Muscle of leg (tissue), 11 donors: ENCODE measurements around the gene BCAN. TPM values are rescaled to one million over a fixed set of nuclear protein-coding genes. Genes with fewer than 3 reads are reported as not detected.

ENCODE experiments used
- DNase-seq: peaks from one replicate; pipeline ENCODE4 v3.0.0; 2013
- H3K27ac ChIP-seq: one replicate; pipeline ENCODE4 v1.5.1; 2013; ENCODE audit warnings: mild to moderate bottlenecking, low read length, control low read depth
- H3K27me3 ChIP-seq: one replicate; pipeline ENCODE4 v1.6.1; 2013; ENCODE audit warnings: low read length; ENCODE audit not compliant: control insufficient read depth, insufficient read depth
- H3K36me3 ChIP-seq: one replicate; pipeline ENCODE4 v1.6.1; 2013; ENCODE audit warnings: low read length; ENCODE audit not compliant: control insufficient read depth, insufficient read depth
- H3K4me1 ChIP-seq: one replicate; pipeline ENCODE4 v1.6.1; 2013; ENCODE audit warnings: low read length; ENCODE audit not compliant: control insufficient read depth, insufficient read depth
- H3K4me3 ChIP-seq: one replicate; pipeline ENCODE4 v1.5.1; 2013; ENCODE audit warnings: low read length, control low read depth
- H3K9me3 ChIP-seq: replicated peaks from 2 replicates; pipeline ENCODE4 v1.6.1; 2013; ENCODE audit warnings: low read depth, low read length; ENCODE audit not compliant: control insufficient read depth
- WGBS: methylation state at CpG from one replicate; pipeline ENCODE4 v1.1.5; 2013; ENCODE audit warnings: missing lambda C conversion rate; ENCODE audit not compliant: insufficient coverage; 5-methylcytosine and 5-hydroxymethylcytosine counted together
- polyA plus RNA-seq, 8 donors: library from polyadenylated mRNA; unstranded; fragments of 120-200 nt; gene quantifications; one replicate each; pipeline versions ENCODE4 v1.2.1 to v1.2.3, GENCODE V29; 2013; ENCODE audit warnings: inconsistent platforms in 1 of 8, low replicate concordance in 1 of 8; ENCODE audit not compliant: insufficient read length in 8 of 8, insufficient read depth in 1 of 8
- total RNA-seq: library from RNA; stranded (reverse); fragments of 120-200 nt; gene quantifications from one replicate; pipeline ENCODE4 v1.2.4, GENCODE V29; 2013

BCAN gene
- total and polyA plus RNA-seq, 9 donors: 0.58 to 4.8 (median 2.9) TPM

- Histone ChIP-seq H3K4me1 (peaks cover 9% of the 10 kb centered on the region), H3K9me3 (no peaks in the 10 kb centered on the region), H3K27ac (no peak overlapping the region), H3K27me3 (peaks cover 82% of the 10 kb centered on the region), H3K4me3 (no peak overlapping the region), H3K36me3 (no peaks in the 10 kb centered on the region)
- peak; percentile 74 for DNase-seq
- WGBS: 46% methylated on average over 15 of the region's 16 CpGs
Observed at GRCh38 chr1:156652131-156652991, 10.4 kb downstream of the BCAN start.

GRCh38 chr1:156652992-156653355 lies 11.1 kb downstream of the BCAN start:
- DNase-seq: no peak
- H3K27me3 ChIP-seq: peaks cover 81% of the 10 kb centered on the region
- H3K36me3 ChIP-seq: no peaks in the 10 kb centered on the region
- H3K27ac ChIP-seq: no peak overlapping the region
- H3K4me3 ChIP-seq: no peak overlapping the region
- no peaks in the 10 kb centered on the region for H3K9me3 ChIP-seq
- peaks cover 15% of the 10 kb centered on the region for H3K4me1 ChIP-seq
- 84% methylated on average over 5 of the region's 9 CpGs for WGBS

DNA sequence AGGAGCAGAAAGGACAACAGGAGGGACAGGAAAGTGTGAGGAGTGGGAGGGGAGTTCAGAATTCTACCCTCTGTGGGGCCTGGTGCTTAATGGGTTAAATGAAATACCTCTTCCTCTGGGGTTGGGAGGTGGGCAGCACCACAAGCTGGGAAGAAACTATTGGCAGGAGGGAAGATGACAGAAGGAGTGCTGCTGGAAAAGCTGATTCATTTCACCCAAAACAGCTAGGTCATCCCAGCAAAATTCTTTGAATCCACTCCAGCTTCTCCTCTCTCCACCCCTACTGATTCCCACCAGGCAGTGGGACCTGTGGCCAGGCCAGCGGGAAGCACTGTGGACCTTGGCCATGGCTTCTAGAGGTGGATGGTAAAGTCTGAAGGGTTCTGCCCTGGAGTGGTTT lies 12.8 kb downstream of the BCAN start:
- no peak for DNase-seq
- Histone ChIP-seq H3K9me3 (no peaks in the 10 kb centered on the region), H3K27me3 (peaks cover 73% of the 10 kb centered on the region), H3K4me1 (peaks cover 23% of the 10 kb centered on the region), H3K27ac (no peak overlapping the region), H3K36me3 (no peaks in the 10 kb centered on the region), H3K4me3 (no peak overlapping the region)
- no CpG with 5 or more reads among the region's 1 CpG for WGBS

DNA sequence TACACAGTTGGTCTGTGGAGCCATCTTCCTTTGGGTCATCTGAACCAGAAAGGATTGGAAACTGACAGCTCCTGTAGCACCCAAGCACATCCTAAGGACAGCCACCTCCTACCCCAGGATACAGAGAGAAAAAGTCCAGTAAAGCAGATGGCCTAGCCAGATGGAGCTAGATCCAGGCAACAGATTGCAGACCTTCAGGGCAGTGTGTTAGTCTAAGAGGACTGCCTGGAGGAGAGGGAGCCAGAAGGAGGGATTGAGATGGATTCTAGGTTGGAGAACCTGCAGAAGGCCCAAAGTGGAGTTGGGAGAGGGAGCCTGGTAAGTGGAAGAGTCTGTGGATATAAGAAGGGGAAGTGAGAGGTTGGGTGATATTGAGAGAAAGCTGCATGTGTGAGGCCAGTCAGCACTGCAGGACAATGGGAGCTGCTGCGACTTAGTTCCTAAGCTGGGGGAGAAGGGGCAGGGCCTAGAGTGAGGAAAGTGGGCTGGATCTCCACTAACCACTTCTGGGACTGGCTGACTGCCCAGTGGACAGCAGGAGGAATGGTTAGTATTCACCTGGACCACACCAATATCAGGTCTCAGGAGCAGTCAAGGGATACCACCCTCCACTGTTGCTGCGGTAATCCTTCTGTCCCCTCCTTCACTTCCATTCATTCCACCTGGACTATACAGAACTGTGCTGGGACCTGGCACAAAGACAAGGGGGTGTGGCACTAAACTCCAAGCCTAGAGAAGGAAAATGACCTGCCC lies 13.4 kb downstream of the BCAN start:
- peaks cover 28% of the 10 kb centered on the region for H3K4me1 ChIP-seq
- H3K36me3 ChIP-seq: no peaks in the 10 kb centered on the region
- DNase-seq: no peak
- H3K27ac ChIP-seq: no peak overlapping the region
- H3K4me3 ChIP-seq: no peak overlapping the region
- 22% methylated on average over 1 of the region's 2 CpGs for WGBS
- H3K9me3 ChIP-seq: no peaks in the 10 kb centered on the region
- peaks cover 72% of the 10 kb centered on the region for H3K27me3 ChIP-seq

- DNase-seq: no peak
- Histone ChIP-seq H3K27ac (no peak overlapping the region), H3K9me3 (no peaks in the 10 kb centered on the region), H3K36me3 (no peaks in the 10 kb centered on the region), H3K27me3 (peaks cover 67% of the 10 kb centered on the region), H3K4me3 (no peak overlapping the region), H3K4me1 (peaks cover 35% of the 10 kb centered on the region)
- 54% methylated on average over 5 of the region's 9 CpGs for WGBS
Observed at GRCh38 chr1:156655904-156656516, 14.1 kb downstream of the BCAN start.

DNA sequence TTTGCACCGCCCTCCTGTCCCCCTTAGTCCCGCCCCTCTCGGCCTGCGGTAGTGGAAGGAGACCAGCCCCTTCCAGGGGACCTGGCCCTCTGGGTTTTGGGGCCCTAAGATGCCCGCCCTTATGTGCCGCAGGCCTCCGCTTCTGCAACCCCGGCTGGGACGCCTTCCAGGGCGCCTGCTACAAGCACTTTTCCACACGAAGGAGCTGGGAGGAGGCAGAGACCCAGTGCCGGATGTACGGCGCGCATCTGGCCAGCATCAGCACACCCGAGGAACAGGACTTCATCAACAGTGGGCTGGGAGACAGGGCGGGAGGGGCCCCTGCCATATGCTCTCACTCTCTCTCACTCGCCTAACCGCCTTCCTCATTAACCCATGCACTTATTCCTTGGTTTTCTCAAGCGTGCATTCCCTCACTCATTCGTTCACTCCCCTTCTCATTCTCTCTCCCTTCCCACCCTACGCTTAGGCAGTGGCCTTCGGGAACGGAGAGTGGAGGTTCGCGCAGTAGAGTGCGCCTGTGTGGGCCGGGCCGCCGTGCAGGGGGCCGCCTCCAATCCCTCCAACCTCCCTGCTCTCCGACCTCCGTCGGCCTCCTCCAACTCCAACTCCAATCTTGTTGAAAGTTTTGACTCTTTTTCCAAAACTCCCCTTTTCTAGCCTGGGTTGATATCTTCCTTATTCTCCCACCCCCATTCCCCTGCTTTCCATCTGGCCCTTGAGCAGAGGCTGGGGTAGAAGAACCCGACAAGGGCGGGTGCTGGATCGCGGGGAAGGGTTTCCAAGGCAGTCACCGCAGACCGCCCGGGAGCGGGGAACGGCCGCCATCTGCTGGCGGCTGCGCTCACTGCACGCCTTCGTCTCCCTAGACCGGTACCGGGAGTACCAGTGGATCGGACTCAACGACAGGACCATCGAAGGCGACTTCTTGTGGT lies 15.2 kb downstream of the BCAN start:
- H3K36me3 ChIP-seq: no peaks in the 10 kb centered on the region
- H3K4me1 ChIP-seq: peaks cover 45% of the 10 kb centered on the region
- H3K27me3 ChIP-seq: peaks cover 60% of the 10 kb centered on the region
- WGBS: under 1% methylated on average over 53 of the region's 54 CpGs
- H3K4me3 ChIP-seq: peak overlapping the region; percentile 22
- DNase-seq: peak; percentile 76
- no peak overlapping the region for H3K27ac ChIP-seq
- no peaks in the 10 kb centered on the region for H3K9me3 ChIP-seq

DNA sequence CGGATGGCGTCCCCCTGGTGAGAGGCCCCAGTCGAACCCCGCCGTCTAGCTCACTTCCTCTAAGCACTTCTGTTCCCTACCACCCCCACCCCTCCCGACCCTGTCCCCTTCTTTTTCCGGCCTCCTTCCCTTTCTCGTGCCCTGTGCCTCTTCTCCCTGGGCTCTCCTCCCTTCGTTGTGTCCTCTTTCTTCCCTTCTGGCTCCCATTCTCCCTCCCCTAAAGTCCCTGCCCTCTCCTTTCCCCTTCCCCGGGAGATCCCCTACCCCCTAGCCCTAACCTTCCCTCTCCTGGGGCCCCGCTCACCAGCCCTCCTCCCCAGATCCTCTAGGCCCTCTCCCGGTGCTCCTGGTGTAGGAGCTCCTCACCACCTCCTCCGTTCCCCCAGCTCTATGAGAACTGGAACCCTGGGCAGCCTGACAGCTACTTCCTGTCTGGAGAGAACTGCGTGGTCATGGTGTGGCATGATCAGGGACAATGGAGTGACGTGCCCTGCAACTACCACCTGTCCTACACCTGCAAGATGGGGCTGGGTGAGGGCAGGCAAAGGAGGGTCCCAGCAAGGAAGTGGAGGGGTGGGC lies 15.9 kb downstream of the BCAN start:
- Histone ChIP-seq H3K9me3 (no peaks in the 10 kb centered on the region), H3K4me1 (peaks cover 53% of the 10 kb centered on the region), H3K4me3 (no peak overlapping the region), H3K36me3 (no peaks in the 10 kb centered on the region), H3K27ac (no peak overlapping the region), H3K27me3 (peaks cover 56% of the 10 kb centered on the region)
- DNase-seq: peak; percentile 32
- 10% methylated on average over 12 of the region's 15 CpGs for WGBS

- Histone ChIP-seq H3K4me3 (no peak overlapping the region), H3K27ac (no peak overlapping the region), H3K9me3 (no peaks in the 10 kb centered on the region), H3K36me3 (no peaks in the 10 kb centered on the region), H3K4me1 (peaks cover 59% of the 10 kb centered on the region), H3K27me3 (peaks cover 50% of the 10 kb centered on the region)
- DNase-seq: no peak
- 75% methylated on average over 14 of the region's 14 CpGs for WGBS
Observed at GRCh38 chr1:156658496-156658895, 16.6 kb downstream of the BCAN start.

GRCh38 chr1:156658945-156659574 lies 17.1 kb downstream of the BCAN start:
- H3K36me3 ChIP-seq: no peaks in the 10 kb centered on the region
- WGBS: 78% methylated on average over 4 of the region's 10 CpGs
- peaks cover 46% of the 10 kb centered on the region for H3K27me3 ChIP-seq
- peak; percentile 32 for DNase-seq
- H3K4me1 ChIP-seq: peaks cover 65% of the 10 kb centered on the region
- no peak overlapping the region for H3K27ac ChIP-seq
- no peak overlapping the region for H3K4me3 ChIP-seq
- H3K9me3 ChIP-seq: no peaks in the 10 kb centered on the region
